HL-60 (cell line): ENCODE measurements around the gene DSCAML1.

Source experiments
- GABPA ChIP-seq: IDR thresholded peaks from 2 replicates; pipeline ENCODE4 v1.6.1; 2012; ENCODE audit warnings: low read depth
- POLR2AphosphoS5 ChIP-seq: IDR thresholded peaks from 2 replicates; pipeline ENCODE4 v1.6.1; 2012; ENCODE audit warnings: low read depth
- SPI1 ChIP-seq: IDR thresholded peaks from 2 replicates; pipeline ENCODE4 v1.6.1; 2012; ENCODE audit warnings: low read depth, mild to moderate bottlenecking, borderline replicate concordance
- TF ChIP-seq, protein P1 (sequence below): IDR thresholded peaks from one replicate; pipeline ENCODE4 v1.5.1; 2011; ENCODE audit warnings: low read length, control low read depth, inconsistent platforms; ENCODE audit not compliant: insufficient read depth
- TF ChIP-seq, protein P2 (sequence below): IDR thresholded peaks from 2 replicates; pipeline ENCODE4 v1.6.1; 2012; ENCODE audit warnings: low read depth; ENCODE audit not compliant: insufficient replicate concordance

DNA sequence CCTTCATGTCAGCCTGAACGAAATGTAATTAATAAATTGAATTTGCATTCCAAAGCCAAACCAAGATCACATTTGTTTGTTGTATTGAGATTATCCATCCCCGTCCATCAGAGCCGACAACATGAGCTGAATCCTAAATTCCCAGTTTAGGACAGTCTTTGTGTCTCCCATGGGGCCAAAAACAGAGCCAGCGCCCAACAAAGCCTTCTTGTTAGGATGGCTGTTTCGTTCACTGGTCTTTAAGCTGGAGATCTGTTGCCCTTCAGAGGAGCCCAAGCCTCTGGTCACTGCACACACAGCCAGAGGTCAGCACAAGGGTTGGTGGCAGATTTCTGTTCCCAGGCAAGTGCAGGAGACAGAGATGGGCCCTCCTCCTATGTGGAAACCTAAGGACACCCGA is 25.8 kb downstream of the DSCAML1 start:
- TF ChIP-seq, protein P1, sequence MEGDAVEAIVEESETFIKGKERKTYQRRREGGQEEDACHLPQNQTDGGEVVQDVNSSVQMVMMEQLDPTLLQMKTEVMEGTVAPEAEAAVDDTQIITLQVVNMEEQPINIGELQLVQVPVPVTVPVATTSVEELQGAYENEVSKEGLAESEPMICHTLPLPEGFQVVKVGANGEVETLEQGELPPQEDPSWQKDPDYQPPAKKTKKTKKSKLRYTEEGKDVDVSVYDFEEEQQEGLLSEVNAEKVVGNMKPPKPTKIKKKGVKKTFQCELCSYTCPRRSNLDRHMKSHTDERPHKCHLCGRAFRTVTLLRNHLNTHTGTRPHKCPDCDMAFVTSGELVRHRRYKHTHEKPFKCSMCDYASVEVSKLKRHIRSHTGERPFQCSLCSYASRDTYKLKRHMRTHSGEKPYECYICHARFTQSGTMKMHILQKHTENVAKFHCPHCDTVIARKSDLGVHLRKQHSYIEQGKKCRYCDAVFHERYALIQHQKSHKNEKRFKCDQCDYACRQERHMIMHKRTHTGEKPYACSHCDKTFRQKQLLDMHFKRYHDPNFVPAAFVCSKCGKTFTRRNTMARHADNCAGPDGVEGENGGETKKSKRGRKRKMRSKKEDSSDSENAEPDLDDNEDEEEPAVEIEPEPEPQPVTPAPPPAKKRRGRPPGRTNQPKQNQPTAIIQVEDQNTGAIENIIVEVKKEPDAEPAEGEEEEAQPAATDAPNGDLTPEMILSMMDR, result no peak
- no peak for TF ChIP-seq GABPA
- TF ChIP-seq, protein P2, sequence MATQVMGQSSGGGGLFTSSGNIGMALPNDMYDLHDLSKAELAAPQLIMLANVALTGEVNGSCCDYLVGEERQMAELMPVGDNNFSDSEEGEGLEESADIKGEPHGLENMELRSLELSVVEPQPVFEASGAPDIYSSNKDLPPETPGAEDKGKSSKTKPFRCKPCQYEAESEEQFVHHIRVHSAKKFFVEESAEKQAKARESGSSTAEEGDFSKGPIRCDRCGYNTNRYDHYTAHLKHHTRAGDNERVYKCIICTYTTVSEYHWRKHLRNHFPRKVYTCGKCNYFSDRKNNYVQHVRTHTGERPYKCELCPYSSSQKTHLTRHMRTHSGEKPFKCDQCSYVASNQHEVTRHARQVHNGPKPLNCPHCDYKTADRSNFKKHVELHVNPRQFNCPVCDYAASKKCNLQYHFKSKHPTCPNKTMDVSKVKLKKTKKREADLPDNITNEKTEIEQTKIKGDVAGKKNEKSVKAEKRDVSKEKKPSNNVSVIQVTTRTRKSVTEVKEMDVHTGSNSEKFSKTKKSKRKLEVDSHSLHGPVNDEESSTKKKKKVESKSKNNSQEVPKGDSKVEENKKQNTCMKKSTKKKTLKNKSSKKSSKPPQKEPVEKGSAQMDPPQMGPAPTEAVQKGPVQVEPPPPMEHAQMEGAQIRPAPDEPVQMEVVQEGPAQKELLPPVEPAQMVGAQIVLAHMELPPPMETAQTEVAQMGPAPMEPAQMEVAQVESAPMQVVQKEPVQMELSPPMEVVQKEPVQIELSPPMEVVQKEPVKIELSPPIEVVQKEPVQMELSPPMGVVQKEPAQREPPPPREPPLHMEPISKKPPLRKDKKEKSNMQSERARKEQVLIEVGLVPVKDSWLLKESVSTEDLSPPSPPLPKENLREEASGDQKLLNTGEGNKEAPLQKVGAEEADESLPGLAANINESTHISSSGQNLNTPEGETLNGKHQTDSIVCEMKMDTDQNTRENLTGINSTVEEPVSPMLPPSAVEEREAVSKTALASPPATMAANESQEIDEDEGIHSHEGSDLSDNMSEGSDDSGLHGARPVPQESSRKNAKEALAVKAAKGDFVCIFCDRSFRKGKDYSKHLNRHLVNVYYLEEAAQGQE, result no peak
- no peak for TF ChIP-seq SPI1
- TF ChIP-seq POLR2AphosphoS5, result no peak
